ENCODE data around the gene TTC39A.
"Not testable (repeated sequence)": the region's sequence is repeated elsewhere in the genome, so short reads cannot be mapped to it uniquely, and the experiment has no call there.

DNA sequence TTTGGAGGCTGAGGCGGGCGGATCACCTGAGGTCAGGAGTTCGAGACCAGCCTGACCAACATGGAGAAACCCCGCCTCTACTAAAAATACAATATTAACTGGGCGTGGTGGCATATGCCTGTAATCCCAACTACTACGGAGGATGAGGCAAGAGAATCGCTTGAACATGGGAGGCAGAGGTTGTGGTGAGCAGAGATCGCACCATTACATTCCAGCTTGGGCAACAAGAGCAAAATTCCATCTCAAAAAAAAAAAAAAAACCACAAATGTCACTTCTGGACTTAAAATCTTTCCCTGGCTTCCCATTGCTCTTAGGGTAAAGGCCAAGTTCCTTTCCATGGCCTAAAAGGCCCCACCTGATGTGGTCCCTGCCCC is 5.4 kb downstream of the TTC39A start:
- TF ChIP-seq, protein P1, sequence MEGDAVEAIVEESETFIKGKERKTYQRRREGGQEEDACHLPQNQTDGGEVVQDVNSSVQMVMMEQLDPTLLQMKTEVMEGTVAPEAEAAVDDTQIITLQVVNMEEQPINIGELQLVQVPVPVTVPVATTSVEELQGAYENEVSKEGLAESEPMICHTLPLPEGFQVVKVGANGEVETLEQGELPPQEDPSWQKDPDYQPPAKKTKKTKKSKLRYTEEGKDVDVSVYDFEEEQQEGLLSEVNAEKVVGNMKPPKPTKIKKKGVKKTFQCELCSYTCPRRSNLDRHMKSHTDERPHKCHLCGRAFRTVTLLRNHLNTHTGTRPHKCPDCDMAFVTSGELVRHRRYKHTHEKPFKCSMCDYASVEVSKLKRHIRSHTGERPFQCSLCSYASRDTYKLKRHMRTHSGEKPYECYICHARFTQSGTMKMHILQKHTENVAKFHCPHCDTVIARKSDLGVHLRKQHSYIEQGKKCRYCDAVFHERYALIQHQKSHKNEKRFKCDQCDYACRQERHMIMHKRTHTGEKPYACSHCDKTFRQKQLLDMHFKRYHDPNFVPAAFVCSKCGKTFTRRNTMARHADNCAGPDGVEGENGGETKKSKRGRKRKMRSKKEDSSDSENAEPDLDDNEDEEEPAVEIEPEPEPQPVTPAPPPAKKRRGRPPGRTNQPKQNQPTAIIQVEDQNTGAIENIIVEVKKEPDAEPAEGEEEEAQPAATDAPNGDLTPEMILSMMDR (IDR thresholded peaks at IDR 0.05; ENCODE audit: low read depth, low read length): not testable (repeated sequence)
- TF ChIP-seq POLR2A (IDR thresholded peaks at IDR 0.05; ENCODE audit: extremely low read depth, insufficient read length): not testable (repeated sequence)

Data from NB4 (cell line).